Right lobe of liver (tissue), 4 donors: Measurements from ENCODE around the gene ARHGAP32.

Experiments
- CTCF ChIP-seq, 4 donors: fragments of 200-600 bp in 3 of 4; fragments of 450-650 bp in 1 of 4; IDR thresholded peaks; one replicate each; pipeline versions ENCODE4 v1.5.1 to v1.8.0; 2016 to 2022; ENCODE audit warnings: antibody characterized with exemption in 4 of 4, mild to moderate bottlenecking in 2 of 4
- POLR2A ChIP-seq: fragments of 450-650 bp; IDR thresholded peaks from one replicate; pipeline ENCODE4 v1.6.1; 2017; ENCODE audit warnings: antibody characterized with exemption, mild to moderate bottlenecking
- donor health status: DM: no; HTN: no; CAD: no.
- donor health status: DM: no; HTN: no; CAD: no.
- donor health status: DM: no; HTN: yes; CAD: no.

- TF ChIP-seq CTCF (IDR thresholded peaks at IDR 0.05) = no peak
- TF ChIP-seq POLR2A = no peak
Measured at GRCh38 chr11:128917144-128917724, 274.9 kb downstream of the ARHGAP32 start.
